GM21526 (cell line): Measurements from ENCODE around the gene SLBP.

Experiments used
- ATAC-seq: cut with Tn5 transposase; IDR thresholded peaks from one replicate; pipeline ENCODE4 v1.9.1; 2021; ENCODE audit warnings: moderate library complexity; ENCODE audit not compliant: unreplicated experiment, low FRiP score

The SLBP gene

GRCh38 chr4:1712216-1713002, at the start of gene SLBP:
Gene SLBP (minus strand): TSS chr4:1712319. CDS start chr4:1712188, 131 bp downstream.
- peak; percentile 78 for ATAC-seq

GRCh38 chr4:1761130-1761689, 49.1 kb upstream of the SLBP start:
- ATAC-seq: no peak

- ATAC-seq: no peak
Measured at GRCh38 chr4:1760521-1761071, 48.5 kb upstream of the SLBP start.

- ATAC-seq: no peak
Measured at GRCh38 chr4:1759818-1760223, 47.7 kb upstream of the SLBP start.

- no peak for ATAC-seq
Measured at GRCh38 chr4:1759170-1759817, 47.2 kb upstream of the SLBP start.

GRCh38 chr4:1758306-1759121, 46.4 kb upstream of the SLBP start:
- ATAC-seq: no peak

GRCh38 chr4:1757836-1758235, 45.7 kb upstream of the SLBP start:
- ATAC-seq: no peak

- no peak for ATAC-seq
Measured at GRCh38 chr4:1756893-1757779, 45.0 kb upstream of the SLBP start.

- no peak for ATAC-seq
Measured at GRCh38 chr4:1756079-1756478, 44.0 kb upstream of the SLBP start.

- no peak for ATAC-seq
Measured at GRCh38 chr4:1755297-1755696, 43.2 kb upstream of the SLBP start.

- ATAC-seq: no peak
Measured at GRCh38 chr4:1754336-1754735, 42.2 kb upstream of the SLBP start.

GRCh38 chr4:1753697-1754311, 41.7 kb upstream of the SLBP start:
- no peak for ATAC-seq

GRCh38 chr4:1753294-1753696, 41.2 kb upstream of the SLBP start:
- no peak for ATAC-seq

GRCh38 chr4:1752284-1753041, 40.3 kb upstream of the SLBP start:
- ATAC-seq: no peak

- ATAC-seq: no peak
Measured at GRCh38 chr4:1751919-1752283, 39.8 kb upstream of the SLBP start.

GRCh38 chr4:1751155-1751918, 39.2 kb upstream of the SLBP start:
- no peak for ATAC-seq

- ATAC-seq: no peak
Measured at GRCh38 chr4:1750381-1751154, 38.4 kb upstream of the SLBP start.
